Erythroblast (primary cell): ENCODE measurements around the gene GABRA5.

Experiments
- DNase-seq, 2 experiments: peaks; one replicate each; lab custom pipeline; 2025; lab: John Stamatoyannopoulos, UW
- GATA1 ChIP-seq: IDR thresholded peaks from 2 replicates; pipeline ENCODE4 v1.6.1; 2011; ENCODE audit warnings: low read depth, mild to moderate bottlenecking, control low read depth, low read length, moderate library complexity
- POLR2A ChIP-seq: IDR thresholded peaks from 2 replicates; pipeline ENCODE4 v1.6.1; 2011; ENCODE audit warnings: mild to moderate bottlenecking, low read length

GABRA5 gene

GRCh38 chr15:26867200-26868007, 542 bp downstream of the GABRA5 start:
- no peak for TF ChIP-seq GATA1
- no peak for TF ChIP-seq POLR2A
- DNase-seq: no peak

DNA sequence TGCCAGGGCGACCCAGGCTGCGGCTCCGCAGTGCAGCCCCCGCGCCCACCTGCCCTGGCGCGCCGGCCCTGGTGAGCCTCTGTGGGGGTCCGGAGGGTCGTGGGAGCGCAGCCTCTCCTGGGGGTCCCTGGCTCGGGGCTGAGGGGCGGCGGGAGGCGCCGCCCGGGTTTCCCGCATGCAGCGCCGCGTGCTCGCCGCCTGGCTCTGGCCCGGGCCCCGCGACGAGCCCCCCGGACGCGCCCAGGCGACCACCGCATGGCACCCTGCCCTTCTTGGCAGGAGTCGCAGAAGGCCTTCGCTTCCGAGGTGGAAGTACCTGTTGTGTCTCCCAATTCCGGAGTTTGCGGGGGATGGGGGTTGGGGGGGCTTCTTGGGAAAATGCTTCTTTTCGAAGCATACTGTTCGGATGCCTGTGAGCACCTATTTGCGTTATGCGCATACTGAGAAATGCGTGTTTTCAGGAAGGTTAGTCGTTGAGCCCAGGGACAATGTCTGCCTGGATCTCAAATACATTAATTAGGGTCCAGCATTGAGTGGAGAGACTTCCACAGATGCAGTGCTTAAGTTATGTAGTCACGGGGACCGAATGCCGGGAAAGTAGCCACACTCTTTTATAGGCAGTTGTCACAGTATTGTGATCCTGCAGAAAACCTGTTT, 1.3 kb downstream of the GABRA5 start:
- TF ChIP-seq POLR2A (no peak), GATA1 (no peak)
- DNase-seq: no peak

DNA sequence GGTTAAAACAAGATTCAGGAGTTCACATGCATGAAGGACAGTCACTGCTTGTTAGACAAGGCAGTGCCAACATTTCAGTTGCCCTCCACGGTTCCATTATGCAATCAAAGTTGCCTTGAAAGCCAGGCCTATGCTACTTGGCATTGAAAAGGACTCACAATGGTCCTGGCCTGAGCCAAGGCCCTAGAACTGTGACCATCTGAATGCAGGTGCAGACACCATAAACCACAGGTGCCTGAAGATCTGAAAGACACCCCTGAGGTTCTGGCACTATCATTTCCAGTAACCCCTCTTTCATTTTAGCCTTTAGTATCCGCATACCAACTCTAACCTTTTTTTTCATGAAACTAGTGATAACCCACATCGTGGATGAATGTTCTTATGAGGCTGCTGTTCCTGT, 2.8 kb downstream of the GABRA5 start:
- TF ChIP-seq POLR2A: no peak
- no peak for DNase-seq

GRCh38 chr15:26870346-26870745, 3.5 kb downstream of the GABRA5 start:
- no peak for DNase-seq
- TF ChIP-seq POLR2A (no peak), GATA1 (no peak)

DNA sequence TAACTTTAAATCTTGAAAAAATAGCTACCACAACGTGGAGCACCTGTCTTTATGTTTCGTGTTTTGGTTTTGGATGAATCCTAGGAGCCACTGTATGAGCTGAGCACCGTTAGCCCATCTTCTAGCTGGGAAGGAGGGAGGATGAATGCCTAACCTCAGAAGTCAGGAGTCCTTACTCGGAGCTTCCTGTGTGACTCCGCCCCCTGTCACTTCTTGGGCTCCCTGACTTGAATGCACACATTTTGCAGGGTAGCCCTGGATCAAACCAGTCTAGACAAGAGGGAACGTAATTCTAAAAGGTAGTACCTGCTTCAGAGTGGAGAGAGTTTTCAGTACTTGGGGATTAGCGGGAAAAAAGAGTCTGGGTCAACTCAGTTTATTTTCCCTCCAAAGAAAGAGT, 5.3 kb downstream of the GABRA5 start:
- no peak for TF ChIP-seq GATA1
- no peak for TF ChIP-seq POLR2A
- no peak for DNase-seq

GRCh38 chr15:26873846-26874245, 7.0 kb downstream of the GABRA5 start:
- TF ChIP-seq GATA1: no peak
- no peak for TF ChIP-seq POLR2A
- DNase-seq: no peak

DNA sequence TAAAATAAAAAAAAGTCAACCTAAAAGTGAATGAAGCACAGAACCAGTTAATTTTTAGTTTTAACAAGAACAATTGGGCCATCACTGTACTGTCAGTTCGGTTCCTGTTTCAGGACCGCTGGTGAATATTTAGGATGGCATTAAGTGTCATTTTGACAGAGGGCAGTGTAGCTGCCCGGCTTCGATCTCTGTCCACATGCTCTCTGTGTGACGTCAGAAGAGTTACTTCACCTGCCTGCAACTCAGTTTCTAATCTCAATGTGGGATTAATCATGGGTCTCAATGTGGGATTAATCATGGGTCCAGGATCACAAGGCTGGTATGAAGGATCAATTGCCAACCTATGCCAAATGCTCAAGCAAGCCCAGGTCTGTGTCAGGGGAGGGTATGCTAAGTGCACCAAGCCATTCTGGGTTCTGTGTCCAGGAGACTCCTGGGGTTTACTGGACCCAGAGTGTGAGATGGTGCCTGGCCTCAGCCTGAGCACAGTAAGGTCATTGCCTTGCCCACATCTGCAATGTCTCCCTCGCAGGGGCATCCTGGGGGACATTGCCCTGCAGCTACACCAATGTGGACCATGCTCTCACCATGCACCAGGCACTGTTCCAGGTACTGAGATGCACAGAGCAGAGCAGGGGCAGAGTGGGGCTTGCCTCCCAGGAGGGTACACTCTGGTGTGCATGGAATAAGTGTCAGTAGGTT, 8.1 kb downstream of the GABRA5 start:
- DNase-seq: no peak
- TF ChIP-seq GATA1 (no peak), POLR2A (no peak)

GRCh38 chr15:26875476-26875850, 8.6 kb downstream of the GABRA5 start:
- no peak for TF ChIP-seq GATA1
- TF ChIP-seq POLR2A: no peak
- no peak for DNase-seq

GRCh38 chr15:26877831-26878230, 11.0 kb downstream of the GABRA5 start:
- no peak for TF ChIP-seq POLR2A
- no peak for TF ChIP-seq GATA1
- DNase-seq: no peak

DNA sequence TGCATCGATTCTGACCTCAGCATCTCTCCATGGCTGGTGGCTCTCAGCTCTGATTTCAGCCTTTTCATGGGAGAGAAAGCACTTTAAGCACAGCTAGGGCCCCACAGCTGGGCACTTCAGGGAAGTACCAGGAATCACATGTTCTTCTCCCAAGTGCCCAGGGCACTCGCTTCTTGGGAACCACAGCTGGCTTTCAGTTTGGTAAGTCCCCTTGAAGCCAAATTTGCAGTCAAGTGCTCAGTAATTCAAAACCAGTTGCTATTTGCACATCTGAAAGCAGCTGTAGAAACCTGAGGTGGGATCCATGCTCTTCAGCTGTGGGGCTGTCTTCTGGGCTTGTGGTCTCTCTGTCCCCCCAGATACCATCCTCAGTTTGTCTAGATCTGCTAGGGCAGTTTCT, 12.8 kb downstream of the GABRA5 start:
- DNase-seq: no peak
- TF ChIP-seq POLR2A (no peak), GATA1 (no peak)

DNA sequence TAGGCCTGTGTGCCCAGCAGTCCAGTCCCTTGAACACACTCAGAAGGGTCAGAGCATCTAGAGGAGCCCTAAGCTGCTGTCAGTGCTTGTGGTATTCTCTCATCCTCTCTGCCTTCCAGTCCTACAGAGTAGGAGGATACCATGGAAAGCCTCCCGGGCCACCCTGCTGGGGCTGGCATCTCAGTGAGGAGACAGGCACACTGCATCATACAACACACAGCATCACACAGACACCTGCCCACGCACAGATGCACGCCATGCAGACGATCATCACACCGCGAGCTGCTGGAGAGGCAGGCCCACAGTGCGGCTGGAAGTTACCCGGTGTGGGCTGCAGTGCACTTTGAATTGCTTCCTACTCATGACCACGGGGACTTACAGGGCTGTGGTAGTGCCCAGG, 15.2 kb downstream of the GABRA5 start:
- no peak for DNase-seq
- TF ChIP-seq POLR2A (no peak), GATA1 (no peak)

- TF ChIP-seq POLR2A: no peak
- no peak for TF ChIP-seq GATA1
- no peak for DNase-seq
These were observed 15.9 kb downstream of the GABRA5 start for GRCh38 chr15:26882616-26883365.

DNA sequence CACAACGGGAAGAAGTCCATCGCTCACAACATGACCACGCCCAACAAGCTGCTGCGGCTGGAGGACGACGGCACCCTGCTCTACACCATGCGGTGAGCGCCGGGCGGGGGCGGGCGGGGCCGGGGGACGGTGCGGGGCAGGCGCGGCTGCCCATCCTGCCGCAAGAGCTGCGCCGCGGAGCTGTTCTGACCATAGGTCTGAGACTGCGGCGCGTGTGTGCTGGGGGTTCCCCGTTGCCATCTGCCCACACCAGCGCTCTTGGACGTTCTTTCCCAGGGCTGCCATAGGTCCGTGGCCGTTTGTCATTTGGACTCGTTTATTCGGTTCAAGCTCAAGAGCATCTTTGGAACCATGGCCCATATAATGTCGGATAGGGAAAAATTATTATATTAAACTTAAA, 16.6 kb downstream of the GABRA5 start:
- TF ChIP-seq POLR2A (no peak), GATA1 (no peak)
- no peak for DNase-seq
